Esophagus mucosa (tissue), 1 donor: ENCODE measurements around the gene SEC14L1. TPM values are rescaled to one million over a fixed set of nuclear protein-coding genes. Genes with fewer than 3 reads are reported as not detected.
A peak's percentile ranks its signal among the peaks of the same experiment; 100 is the strongest.
"Not testable (repeated sequence)": the region's sequence is repeated elsewhere in the genome, so short reads cannot be mapped to it uniquely, and the experiment has no call there.

Experiments used
- ATAC-seq: fragments of 200-7000 bp; cut with Tn5 transposase; one replicate; pipeline ENCODE4 v1.9.1; 2020
- total RNA-seq: library from RNA; stranded (reverse); gene quantifications from one replicate; pipeline ENCODE4 v1.2.4, GENCODE V29; 2023
- donor health status: DM: yes; HTN: yes; CAD: no.

Gene SEC14L1
- total RNA-seq, 1 donor from 2014 or later, result 25.9 TPM

- ATAC-seq, result no peak
Observed at GRCh38 chr17:77242118-77242851, 101.5 kb downstream of the SEC14L1 start.

GRCh38 chr17:77245162-77245926, 104.6 kb downstream of the SEC14L1 start:
- ATAC-seq, result no peak

- ATAC-seq, result peak; percentile 18
Observed at GRCh38 chr17:77246110-77247047, 105.6 kb downstream of the SEC14L1 start.

- peak; percentile 81 for ATAC-seq
Observed at GRCh38 chr17:77247048-77247541, 106.3 kb downstream of the SEC14L1 start.

- peak; percentile 2 for ATAC-seq
Observed at GRCh38 chr17:77247609-77248008, 106.8 kb downstream of the SEC14L1 start.

GRCh38 chr17:77248216-77249114, 107.7 kb downstream of the SEC14L1 start:
- no peak for ATAC-seq

GRCh38 chr17:77251622-77252183, 110.9 kb downstream of the SEC14L1 start:
- no peak for ATAC-seq

- ATAC-seq, result not testable (repeated sequence)
Observed at GRCh38 chr17:77252306-77252705, 111.5 kb downstream of the SEC14L1 start.

- ATAC-seq, result peak; percentile 15
Observed at GRCh38 chr17:77253611-77254051, 112.9 kb downstream of the SEC14L1 start.

- ATAC-seq, result peak; percentile 87
Observed at GRCh38 chr17:77254951-77255825, 114.4 kb downstream of the SEC14L1 start.

GRCh38 chr17:77255970-77256369, 115.2 kb downstream of the SEC14L1 start:
- not testable (repeated sequence) for ATAC-seq

- no peak for ATAC-seq
Observed at GRCh38 chr17:77256710-77257109, 115.9 kb downstream of the SEC14L1 start.

- ATAC-seq, result no peak
Observed at GRCh38 chr17:77257169-77257568, 116.4 kb downstream of the SEC14L1 start.

- ATAC-seq, result no peak
Observed at GRCh38 chr17:77257596-77258458, 117.1 kb downstream of the SEC14L1 start.

- no peak for ATAC-seq
Observed at GRCh38 chr17:77258638-77259037, 117.9 kb downstream of the SEC14L1 start.

GRCh38 chr17:77264617-77265230, 124.0 kb downstream of the SEC14L1 start:
- no peak for ATAC-seq

- no peak for ATAC-seq
Observed at GRCh38 chr17:77266213-77266612, 125.4 kb downstream of the SEC14L1 start.
